ENCODE results near the gene PYGB.

Gene PYGB

GRCh38 chr20:25217161-25218108, 30.4 kb upstream of the PYGB start:
- no peak for TF ChIP-seq CTCF (IDR thresholded peaks at IDR 0.05; ENCODE audit: extremely low read depth, missing control alignments)
- DNase-seq (ENCODE audit: low spot score) = no peak

GRCh38 chr20:25218109-25218486, 29.8 kb upstream of the PYGB start:
- no peak for TF ChIP-seq CTCF (IDR thresholded peaks at IDR 0.05; ENCODE audit: extremely low read depth, missing control alignments)
- no peak for DNase-seq (ENCODE audit: low spot score)

- no peak for TF ChIP-seq CTCF (IDR thresholded peaks at IDR 0.05; ENCODE audit: extremely low read depth, missing control alignments)
- no peak for DNase-seq (ENCODE audit: low spot score)
Observed at GRCh38 chr20:25218492-25218891, 29.4 kb upstream of the PYGB start.

- no peak for DNase-seq (ENCODE audit: low spot score)
- no peak for TF ChIP-seq CTCF (IDR thresholded peaks at IDR 0.05; ENCODE audit: extremely low read depth, missing control alignments)
Observed at GRCh38 chr20:25219365-25219764, 28.5 kb upstream of the PYGB start.

- TF ChIP-seq CTCF (IDR thresholded peaks at IDR 0.05; ENCODE audit: extremely low read depth, missing control alignments) = no peak
- no peak for DNase-seq (ENCODE audit: low spot score)
Observed at GRCh38 chr20:25220021-25220730, 27.7 kb upstream of the PYGB start.

GRCh38 chr20:25220810-25221591, 26.9 kb upstream of the PYGB start:
- DNase-seq (ENCODE audit: low spot score) = no peak
- no peak for TF ChIP-seq CTCF (IDR thresholded peaks at IDR 0.05; ENCODE audit: extremely low read depth, missing control alignments)
